Lung (tissue), 12 donors: Measurements from ENCODE around the gene TGFBR3. TPM values are rescaled to one million over a fixed set of nuclear protein-coding genes. Genes with fewer than 3 reads are reported as not detected.

Experiments
- ATAC-seq: fragments of 200-7000 bp; cut with Tn5 transposase; one replicate; pipeline ENCODE4 v1.9.1; 2020; ENCODE audit warnings: moderate number of reproducible peaks; ENCODE audit not compliant: insufficient read depth, low FRiP score
- DNase-seq, 3 donors: peaks; one replicate each; pipeline ENCODE4 v3.0.0-alpha.2; 2013 to 2017
- H3K27ac ChIP-seq, 2 donors: one replicate each; pipeline ENCODE4 v1.5.1; 2013; ENCODE audit warnings: mild to moderate bottlenecking in 2 of 2, moderate library complexity in 2 of 2, control low read depth in 1 of 2, inconsistent platforms in 1 of 2, low read depth in 1 of 2, low read length in 1 of 2
- H3K27me3 ChIP-seq, 3 donors: one replicate each; pipeline ENCODE4 v1.5.1; 2013; ENCODE audit warnings: low read length in 2 of 3; ENCODE audit not compliant: control insufficient read depth in 3 of 3, insufficient read depth in 3 of 3
- H3K36me3 ChIP-seq, 4 donors: one replicate each; pipeline ENCODE4 v1.5.1; 2013; ENCODE audit warnings: low read length in 4 of 4, mild to moderate bottlenecking in 1 of 4, moderate library complexity in 1 of 4; ENCODE audit not compliant: control insufficient read depth in 4 of 4, insufficient read depth in 4 of 4
- H3K4me1 ChIP-seq, 5 donors: one replicate each; pipeline ENCODE4 v1.5.1; 2013; ENCODE audit warnings: low read length in 5 of 5, mild to moderate bottlenecking in 2 of 5, moderate library complexity in 1 of 5; ENCODE audit not compliant: control insufficient read depth in 5 of 5, insufficient read depth in 5 of 5
- H3K4me3 ChIP-seq: one replicate; pipeline ENCODE4 v1.5.1; 2013; ENCODE audit warnings: mild to moderate bottlenecking, control low read depth, moderate library complexity
- H3K9ac ChIP-seq, 2 donors: one replicate each; pipeline ENCODE4 v1.5.1; 2013; ENCODE audit warnings: low read length in 2 of 2, control low read depth in 1 of 2; ENCODE audit not compliant: insufficient read depth in 1 of 2
- H3K9me3 ChIP-seq, 4 donors: one replicate each; pipeline ENCODE4 v1.5.1; 2013; ENCODE audit warnings: low read length in 3 of 4, mild to moderate bottlenecking in 1 of 4, moderate library complexity in 1 of 4; ENCODE audit not compliant: control insufficient read depth in 4 of 4, insufficient read depth in 3 of 4
- CTCF ChIP-seq: IDR thresholded peaks from 2 replicates; pipeline ENCODE4 v1.5.1; 2012; ENCODE audit warnings: mild to moderate bottlenecking; ENCODE audit errors: control extremely low read depth, extremely low read depth
- WGBS, 2 donors: extraction: QIAGEN DNeasy Blood & Tissue Kit; methylation state at CpG; one replicate each; pipeline ENCODE4 v1.1.7; 2013; 5-methylcytosine and 5-hydroxymethylcytosine counted together
- polyA plus RNA-seq, 2 donors: library from polyadenylated mRNA; stranded (reverse); fragments of 200-250 nt; gene quantifications; one replicate each; pipeline ENCODE4 v1.2.1, GENCODE V29; 2013
- total RNA-seq, 2 donors: library from RNA; depleted of rRNA in 1 of 2; stranded (reverse); fragments of >200 nt in 1 of 2; gene quantifications; one replicate each; pipeline ENCODE4 v1.2.1, GENCODE V29; 2014 to 2021
- donor health status: control.
- donor health status: control.
- donor health status: Bipolar disorder and iron deficiency.
- donor health status: healthy.
- donor health status: DM: yes; HTN: yes; CAD: no.

The TGFBR3 gene
- total and polyA plus RNA-seq, 4 donors = 13.1 to 99.6 (median 26.5) TPM

GRCh38 chr1:91715416-91716000 is 170.4 kb downstream of the TGFBR3 start:
- Histone ChIP-seq H3K27me3 (no peaks in the 10 kb centered on the region), H3K4me3 (no peak overlapping the region), H3K4me1 (peaks cover 0 to 46% (median 26%) of the 10 kb centered on the region in 5 donors), H3K27ac (no peak overlapping the region), H3K36me3 (peaks cover 15 to 36% (median 29%) of the 10 kb centered on the region in 4 donors), H3K9ac (no peak overlapping the region), H3K9me3 (no peaks in the 10 kb centered on the region)
- no peak for TF ChIP-seq CTCF
- 82 to 91% methylated on average over 2 of the region's 2 CpGs for WGBS, 2 donors
- DNase-seq (peak; percentile 80 to 94 (median 91)), ATAC-seq (no peak)

GRCh38 chr1:91714867-91715381 is 171.0 kb downstream of the TGFBR3 start:
- peaks cover 0 to 46% (median 26%) of the 10 kb centered on the region in 5 donors for H3K4me1 ChIP-seq
- H3K27ac ChIP-seq = no peak overlapping the region
- TF ChIP-seq CTCF = no peak
- ATAC-seq = no peak
- no peaks in the 10 kb centered on the region for H3K27me3 ChIP-seq
- H3K9ac ChIP-seq = no peak overlapping the region
- WGBS, 2 donors = 76% methylated on average over 8 of the region's 8 CpGs
- no peak overlapping the region for H3K4me3 ChIP-seq
- H3K9me3 ChIP-seq = no peaks in the 10 kb centered on the region
- peak in 2 of 3 donors; percentile 74 for DNase-seq
- H3K36me3 ChIP-seq = peaks cover 12 to 36% (median 27%) of the 10 kb centered on the region in 4 donors

- peaks cover 0 to 46% (median 26%) of the 10 kb centered on the region in 5 donors for H3K4me1 ChIP-seq
- TF ChIP-seq CTCF = no peak
- H3K36me3 ChIP-seq = peaks cover 4 to 28% (median 19%) of the 10 kb centered on the region in 4 donors
- WGBS, 2 donors = 28 to 33% methylated on average over 15 of the region's 15 CpGs
- no peaks in the 10 kb centered on the region for H3K27me3 ChIP-seq
- H3K9me3 ChIP-seq = no peaks in the 10 kb centered on the region
- ATAC-seq (peak; percentile 41), DNase-seq (peak; percentile 53 to 82 (median 79))
- H3K4me3 ChIP-seq = no peak overlapping the region
- no peak overlapping the region for H3K9ac ChIP-seq
- peak overlapping the region; percentile 75 to 97 for H3K27ac ChIP-seq
Measured at GRCh38 chr1:91712981-91713841, 172.7 kb downstream of the TGFBR3 start.
